GM19240 (cell line): Measurements from ENCODE around the gene UBE2G2.

Experiments
- DNase-seq: peaks from one replicate; pipeline ENCODE4 v3.0.0; 2011; ENCODE audit warnings: low spot score; ENCODE audit not compliant: insufficient read length

UBE2G2 gene

GRCh38 chr21:44751799-44752636 lies 49.6 kb downstream of the UBE2G2 start:
- DNase-seq = no peak

GRCh38 chr21:44751186-44751798 lies 50.3 kb downstream of the UBE2G2 start:
- DNase-seq = no peak

GRCh38 chr21:44750675-44751025 lies 51.0 kb downstream of the UBE2G2 start:
- DNase-seq = no peak

- no peak for DNase-seq
Observed at GRCh38 chr21:44749759-44750674, 51.6 kb downstream of the UBE2G2 start.

GRCh38 chr21:44749116-44749758 lies 52.4 kb downstream of the UBE2G2 start:
- no peak for DNase-seq

- no peak for DNase-seq
Observed at GRCh38 chr21:44748621-44749020, 53.0 kb downstream of the UBE2G2 start.

GRCh38 chr21:44742418-44743153 lies 59.0 kb downstream of the UBE2G2 start:
- no peak for DNase-seq

- DNase-seq = no peak
Observed at GRCh38 chr21:44741921-44742320, 59.7 kb downstream of the UBE2G2 start.

- DNase-seq = no peak
Observed at GRCh38 chr21:44740742-44741141, 60.9 kb downstream of the UBE2G2 start.

GRCh38 chr21:44739316-44739715 lies 62.3 kb downstream of the UBE2G2 start:
- DNase-seq = no peak

GRCh38 chr21:44738621-44739020 lies 63.0 kb downstream of the UBE2G2 start:
- DNase-seq = no peak

GRCh38 chr21:44737706-44738354 lies 63.8 kb downstream of the UBE2G2 start:
- DNase-seq = no peak

GRCh38 chr21:44736291-44737004 lies 65.2 kb downstream of the UBE2G2 start:
- no peak for DNase-seq

GRCh38 chr21:44735821-44736220 lies 65.8 kb downstream of the UBE2G2 start:
- DNase-seq = no peak

- DNase-seq = no peak
Observed at GRCh38 chr21:44734841-44735240, 66.8 kb downstream of the UBE2G2 start.

- DNase-seq = no peak
Observed at GRCh38 chr21:44734026-44734745, 67.4 kb downstream of the UBE2G2 start.

- DNase-seq = no peak
Observed at GRCh38 chr21:44732956-44733355, 68.7 kb downstream of the UBE2G2 start.

- no peak for DNase-seq
Observed at GRCh38 chr21:44732263-44732662, 69.4 kb downstream of the UBE2G2 start.
